Measurements from ENCODE around the gene CCDC107.
"Not testable (repeated sequence)": the region's sequence is repeated elsewhere in the genome, so short reads cannot be mapped to it uniquely, and the experiment has no call there.

GRCh38 chr9:35638751-35639150 is 19.3 kb upstream of the CCDC107 start:
- not testable (repeated sequence) for TF ChIP-seq CTCF (IDR thresholded peaks at IDR 0.05); POLR2AphosphoS5 (IDR thresholded peaks at IDR 0.05; ENCODE audit: insufficient read depth in 1 of 2, low read depth in 1 of 2); POLR2A (IDR thresholded peaks at IDR 0.05)
